ENCODE measurements around the gene CXCR6.

Gene CXCR6

DNA sequence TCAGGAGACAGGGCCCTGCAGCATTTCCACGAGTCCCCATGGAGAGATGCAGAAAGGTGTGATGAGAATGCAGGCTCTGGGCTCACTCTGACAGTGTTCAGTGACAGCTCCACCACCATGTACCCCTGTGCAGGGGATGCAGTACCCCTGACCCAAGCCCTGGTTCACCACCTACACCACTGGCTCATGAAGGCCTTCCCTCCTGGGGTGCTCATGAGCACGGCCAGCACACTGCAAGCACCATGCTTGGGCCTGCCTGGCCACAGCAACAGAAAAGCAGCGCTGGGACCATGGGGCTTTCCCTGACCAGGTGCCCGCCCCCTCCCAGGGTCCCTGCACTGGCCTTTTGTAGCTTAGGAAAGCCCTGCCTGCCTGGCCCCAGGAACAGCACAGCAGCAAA lies 6.2 kb downstream of the CXCR6 start:
- DNase-seq (ENCODE audit: low read depth) = no peak

DNA sequence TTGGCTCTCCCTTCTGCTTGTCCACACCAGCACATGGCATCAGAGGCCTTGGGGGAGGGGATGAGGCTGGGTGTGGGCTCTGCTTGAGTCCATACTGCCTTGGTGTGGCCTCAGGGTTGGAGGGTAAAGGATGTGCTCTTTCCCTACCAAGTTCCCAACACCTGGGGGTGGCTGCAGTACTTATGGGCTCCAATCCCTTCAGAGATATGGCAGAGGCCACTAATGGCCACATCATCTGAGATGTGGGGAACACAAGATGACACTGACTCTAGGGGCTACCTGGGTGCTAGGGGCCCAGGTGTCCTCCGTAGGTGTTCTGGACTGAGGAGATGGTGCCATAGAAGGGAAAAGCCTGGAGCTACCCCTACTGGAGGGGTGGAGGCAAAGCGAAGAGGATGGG lies 6.9 kb downstream of the CXCR6 start:
- no peak for DNase-seq (ENCODE audit: low read depth)

DNA sequence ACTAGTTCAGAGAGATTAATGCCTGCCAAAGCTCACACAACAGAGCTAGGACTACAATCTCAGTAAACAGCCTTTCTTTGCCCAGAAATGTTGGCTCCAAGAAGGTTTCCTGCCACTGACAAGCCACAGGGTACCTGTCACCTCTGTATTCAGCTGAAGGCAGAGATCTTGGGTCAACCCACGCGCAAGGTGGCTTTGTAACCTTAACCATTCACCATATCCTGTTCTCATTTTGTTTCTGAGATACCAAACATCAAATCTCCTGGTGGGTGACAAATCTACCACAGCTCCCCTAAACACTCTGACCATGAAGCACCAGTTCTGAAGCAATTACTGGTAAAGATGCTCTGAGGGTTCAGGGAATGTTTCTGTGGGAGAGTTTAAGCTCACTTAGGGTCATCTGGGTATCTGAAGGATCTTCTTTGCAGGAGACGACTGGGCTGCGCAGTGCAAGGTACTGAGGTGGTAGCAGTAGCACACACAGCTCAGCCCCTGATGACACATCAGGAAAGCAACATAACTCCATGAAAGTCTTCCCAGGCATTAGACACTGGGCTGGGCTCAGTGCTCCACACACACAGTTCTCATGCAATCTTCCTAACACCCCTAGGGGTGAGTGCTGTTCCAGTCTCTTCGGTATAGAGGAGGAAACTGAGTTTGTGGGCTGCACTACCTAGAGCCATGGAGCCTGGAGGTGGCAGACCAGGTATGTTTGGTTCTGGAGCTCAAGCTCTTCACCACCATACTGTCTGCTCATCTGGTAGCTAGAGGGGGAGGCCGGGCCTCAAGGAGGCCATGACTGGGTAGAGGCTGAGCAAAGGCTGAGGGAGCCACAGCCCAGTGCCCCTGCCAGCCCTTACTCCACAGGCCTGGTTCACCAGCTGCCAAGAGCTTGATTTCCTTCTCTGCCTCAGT lies 7.7 kb downstream of the CXCR6 start:
- no peak for DNase-seq (ENCODE audit: low read depth)

GRCh38 chr3:45951946-45952345 lies 8.7 kb downstream of the CXCR6 start:
- no peak for DNase-seq (ENCODE audit: low read depth)

- DNase-seq (ENCODE audit: low read depth) = no peak
Observed at GRCh38 chr3:45952456-45952855, 9.2 kb downstream of the CXCR6 start.

DNA sequence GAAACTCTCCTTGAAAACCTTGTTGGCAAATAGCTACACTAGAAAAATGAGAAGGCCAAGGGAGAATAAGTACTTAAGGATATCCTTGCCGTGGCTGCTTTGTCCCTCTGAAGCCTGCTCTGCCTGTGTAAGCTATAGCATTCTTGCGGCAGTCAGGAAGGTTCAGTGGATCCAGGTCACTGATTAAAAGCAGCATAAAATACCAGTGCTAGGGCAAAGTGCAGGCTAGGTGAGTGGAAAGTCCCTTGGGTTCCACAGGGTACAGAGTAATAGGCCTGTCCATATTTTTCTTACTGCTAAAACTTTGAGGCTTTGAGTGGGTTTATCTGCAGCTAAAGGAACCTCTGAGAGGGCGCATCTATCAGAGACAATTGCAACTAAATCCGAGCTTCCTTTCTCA lies 10.3 kb downstream of the CXCR6 start:
- DNase-seq (ENCODE audit: low read depth) = no peak

DNA sequence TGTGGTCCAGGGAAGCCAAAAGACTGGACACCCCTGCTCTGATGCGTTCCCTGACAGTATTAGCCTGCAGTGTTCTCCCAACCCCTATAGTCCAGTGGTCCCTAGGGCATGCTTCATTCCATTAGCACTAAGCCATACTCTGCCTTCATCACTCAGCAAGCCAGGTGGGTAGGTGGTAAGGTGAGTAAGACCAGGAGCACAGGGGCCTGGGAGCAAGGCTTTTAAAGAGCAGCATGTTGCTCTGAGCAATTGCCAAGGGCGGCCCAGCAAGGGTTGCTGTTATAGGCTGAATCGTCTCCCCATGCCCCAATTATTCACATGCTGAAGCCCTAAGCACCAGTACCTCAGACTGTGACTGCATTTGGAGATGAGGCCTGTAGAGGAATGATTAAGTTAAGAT lies 11.0 kb downstream of the CXCR6 start:
- no peak for DNase-seq (ENCODE audit: low read depth)

DNA sequence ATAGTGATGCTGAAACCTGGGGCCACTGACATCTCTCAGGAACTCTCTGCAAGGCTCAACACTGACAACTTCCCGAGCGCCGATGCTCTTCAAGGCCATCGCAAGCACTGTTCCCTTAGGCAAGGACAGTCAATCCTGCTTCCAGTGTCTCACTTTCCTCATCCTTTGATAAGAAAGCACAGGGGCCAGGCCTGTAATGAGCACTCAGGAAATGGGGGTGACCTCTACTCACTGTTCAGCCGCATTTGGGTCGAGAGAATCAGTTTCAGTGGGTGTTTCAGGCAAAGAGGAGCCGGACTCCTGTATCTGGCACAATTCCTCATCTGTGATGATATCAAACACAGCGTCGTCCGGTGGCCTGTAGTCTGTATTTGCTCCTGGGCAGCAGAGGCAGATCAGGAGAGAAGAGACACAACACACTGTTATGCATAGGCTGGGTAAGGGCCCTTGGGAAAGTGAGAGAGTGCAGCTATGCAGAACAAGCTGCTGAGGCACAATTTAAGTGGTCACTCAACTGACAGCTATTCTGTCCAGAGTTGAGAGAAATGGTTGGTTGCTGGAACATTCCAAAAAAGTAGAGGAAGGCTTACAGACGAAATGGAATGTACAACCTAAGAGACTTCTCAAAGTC lies 11.9 kb downstream of the CXCR6 start:
- no peak for DNase-seq (ENCODE audit: low read depth)

- DNase-seq (ENCODE audit: low read depth) = no peak
Observed at GRCh38 chr3:45955706-45956105, 12.4 kb downstream of the CXCR6 start.

DNA sequence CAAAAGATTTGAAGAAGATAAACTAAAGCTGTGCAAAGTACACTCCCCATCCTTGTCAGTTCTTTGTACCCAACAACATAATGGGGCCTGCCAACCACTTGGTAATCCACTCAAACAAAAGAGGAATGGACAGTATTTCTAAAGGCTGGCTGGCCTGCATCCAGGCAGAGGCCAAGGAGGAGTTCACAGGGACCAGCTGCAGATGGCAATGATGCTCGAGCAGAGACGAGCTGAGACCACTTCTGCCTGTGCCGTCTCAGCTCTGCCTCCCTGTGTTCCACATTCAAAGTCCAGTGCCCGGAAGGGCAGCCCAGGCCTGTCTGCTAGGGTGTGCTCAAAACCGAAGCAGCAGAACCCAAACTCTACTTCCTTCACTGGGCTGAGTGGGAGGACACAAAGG lies 14.3 kb downstream of the CXCR6 start:
- no peak for DNase-seq (ENCODE audit: low read depth)

DNA sequence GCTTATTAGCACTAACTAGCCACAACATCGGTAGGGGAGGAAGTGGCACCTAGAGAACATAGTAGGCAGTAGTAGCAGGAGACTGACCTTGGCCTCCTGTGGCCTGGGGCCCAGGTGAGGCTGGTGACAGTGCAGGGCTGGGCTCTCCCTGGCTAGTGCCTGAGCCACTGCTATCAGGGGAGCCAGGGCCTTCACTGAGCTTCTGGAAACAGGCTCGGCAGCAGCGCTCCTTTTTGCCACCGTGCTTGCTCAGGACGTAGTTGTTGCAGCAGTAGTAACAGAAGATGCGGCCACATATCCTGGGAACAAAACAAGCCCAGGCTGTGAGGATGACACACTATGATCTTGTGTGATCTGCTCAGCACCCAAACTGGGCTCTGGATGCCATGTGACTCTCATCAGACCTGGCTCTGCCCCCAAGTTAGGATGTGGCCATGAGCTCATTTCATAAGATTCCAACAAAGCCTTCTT lies 15.1 kb downstream of the CXCR6 start:
- DNase-seq (ENCODE audit: low read depth) = peak; percentile 91

GRCh38 chr3:45959201-45959600 lies 15.9 kb downstream of the CXCR6 start:
- DNase-seq (ENCODE audit: low read depth) = no peak

DNA sequence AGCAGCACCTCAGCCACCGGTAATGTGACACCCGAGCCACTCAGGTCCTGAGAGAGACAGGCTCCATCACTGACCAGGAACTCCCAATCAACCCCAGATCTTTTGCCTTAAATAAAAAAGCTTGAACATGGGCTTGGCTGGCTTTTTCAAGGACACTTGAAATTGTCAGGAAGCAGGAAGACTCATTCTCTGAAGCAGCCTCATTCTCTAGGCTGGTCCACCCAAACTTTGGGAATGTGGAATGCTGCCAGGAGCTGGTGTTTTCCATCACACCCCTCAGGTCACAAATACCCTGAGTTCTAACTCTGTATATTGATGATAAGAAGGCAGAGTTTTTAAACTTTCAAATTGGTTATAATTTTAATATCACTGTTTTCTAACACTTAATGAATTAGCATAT lies 17.0 kb downstream of the CXCR6 start:
- DNase-seq (ENCODE audit: low read depth) = no peak

GRCh38 chr3:45962033-45962432 lies 18.8 kb downstream of the CXCR6 start:
- no peak for DNase-seq (ENCODE audit: low read depth)

GRCh38 chr3:45964139-45964538 lies 20.9 kb downstream of the CXCR6 start:
- no peak for DNase-seq (ENCODE audit: low read depth)

DNA sequence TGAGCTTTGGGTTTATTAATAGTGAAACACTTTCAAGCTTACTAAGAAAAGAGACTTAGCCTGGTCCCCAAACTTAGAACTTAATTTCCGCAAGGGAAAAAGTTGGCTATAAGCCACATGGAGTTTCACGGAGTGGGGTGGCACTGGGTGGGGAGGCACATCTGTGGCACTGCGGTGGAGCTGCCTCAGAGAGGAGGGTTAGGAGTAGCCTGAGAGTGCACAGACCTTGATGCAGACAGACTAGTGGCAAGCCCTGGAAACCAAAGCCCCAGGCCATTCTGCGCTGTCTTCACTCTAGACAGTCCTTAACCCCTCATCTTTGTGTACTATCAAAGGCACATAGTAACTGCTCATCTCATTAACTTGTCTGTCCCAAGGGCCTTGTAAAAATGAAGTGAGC lies 22.0 kb downstream of the CXCR6 start:
- DNase-seq (ENCODE audit: low read depth) = no peak

DNA sequence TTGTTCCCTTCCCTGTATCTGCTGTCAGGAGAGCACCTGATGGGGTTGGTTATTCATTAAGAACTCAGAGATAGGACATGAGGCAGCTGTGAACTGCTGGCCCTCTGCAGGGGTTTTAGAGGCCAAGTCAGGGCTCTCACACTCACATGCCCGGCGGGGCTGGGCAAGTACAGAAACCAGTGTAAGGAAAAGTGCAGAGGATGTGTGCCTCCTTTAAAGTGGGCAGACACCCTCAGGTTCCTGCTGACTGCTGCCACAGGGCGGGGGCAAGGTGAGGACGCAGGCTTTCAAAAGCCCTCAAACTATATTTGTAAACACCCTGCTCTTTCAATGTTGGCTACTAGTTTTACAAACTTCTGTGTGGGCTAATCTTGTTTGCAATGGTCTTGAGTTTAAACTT lies 22.4 kb downstream of the CXCR6 start:
- no peak for DNase-seq (ENCODE audit: low read depth)

DNA sequence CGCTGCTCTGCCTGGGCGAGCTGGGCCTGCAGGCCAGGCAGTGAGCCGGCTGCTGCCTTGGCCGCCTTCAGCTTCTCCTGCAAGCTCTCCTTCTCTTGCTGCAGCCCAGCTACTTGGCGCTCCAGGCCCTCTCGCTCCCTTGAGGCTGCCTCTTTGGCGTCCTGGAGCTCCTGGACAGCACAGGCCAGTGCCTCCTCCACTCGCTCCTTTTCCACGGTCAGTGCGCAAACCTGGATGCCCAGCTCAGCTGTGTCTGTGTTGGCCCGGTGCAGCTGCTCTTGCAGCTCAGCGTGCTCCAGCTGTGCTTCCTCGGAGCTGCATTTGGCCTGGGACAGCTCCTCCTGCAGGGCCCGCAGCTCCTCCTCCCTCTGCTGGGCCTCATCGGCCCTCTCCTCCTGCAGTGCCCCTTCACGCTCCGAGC lies 23.1 kb downstream of the CXCR6 start:
- DNase-seq (ENCODE audit: low read depth) = no peak

DNA sequence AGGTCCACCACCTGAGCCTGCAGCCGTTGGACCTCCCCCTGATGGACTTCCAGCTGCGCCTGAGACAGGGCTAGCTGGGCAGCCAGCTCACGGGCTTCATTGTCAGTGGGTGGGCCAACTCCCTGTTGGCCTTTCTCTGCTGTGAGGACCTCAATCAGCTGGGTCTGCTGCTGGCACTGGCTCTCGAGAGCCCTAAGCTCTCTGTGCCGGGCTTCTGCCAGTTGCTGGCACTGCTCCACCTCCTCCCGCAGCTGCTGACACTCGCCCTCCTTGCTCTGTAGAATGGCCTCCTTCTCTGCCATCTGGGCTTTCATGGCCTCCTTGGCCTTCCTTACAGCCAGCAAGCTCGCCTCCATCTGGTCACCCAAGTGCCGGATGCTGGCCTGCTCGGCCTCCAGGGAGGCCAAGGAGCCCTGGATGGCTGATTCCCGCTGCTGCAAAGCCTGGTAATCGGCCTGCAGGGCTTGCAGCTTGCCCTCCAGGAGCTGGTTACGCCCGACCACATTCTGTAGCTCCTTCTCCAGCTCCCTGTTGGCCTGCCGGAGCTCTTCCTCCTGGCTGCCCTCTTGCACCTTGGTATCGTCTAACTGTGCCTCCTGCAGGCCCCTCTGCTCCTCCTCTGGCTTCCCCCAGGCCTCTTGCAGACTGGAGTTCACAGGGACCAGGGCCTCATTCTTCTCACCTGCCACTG lies 23.8 kb downstream of the CXCR6 start:
- no peak for DNase-seq (ENCODE audit: low read depth)

DNA sequence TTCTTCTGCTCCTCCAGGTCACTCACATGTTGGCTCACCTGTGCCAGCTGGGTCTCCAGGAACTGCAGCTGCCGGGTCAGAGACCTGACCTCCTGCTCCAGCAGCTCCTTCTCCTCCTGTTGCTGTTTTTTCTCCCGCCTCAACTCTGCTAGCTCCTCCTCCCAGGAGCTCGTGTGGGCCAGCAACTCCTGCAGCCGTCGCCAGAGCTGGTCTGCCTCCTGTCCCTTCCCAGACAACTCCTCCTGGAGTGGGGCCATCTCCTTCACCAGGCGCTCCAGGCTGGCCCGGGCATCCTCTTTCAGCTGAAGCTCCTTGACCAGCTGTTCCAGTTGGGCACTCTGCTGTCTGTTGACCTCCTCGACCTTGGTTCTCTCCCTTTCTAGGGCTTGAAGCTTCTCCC lies 24.5 kb downstream of the CXCR6 start:
- DNase-seq (ENCODE audit: low read depth) = no peak

DNA sequence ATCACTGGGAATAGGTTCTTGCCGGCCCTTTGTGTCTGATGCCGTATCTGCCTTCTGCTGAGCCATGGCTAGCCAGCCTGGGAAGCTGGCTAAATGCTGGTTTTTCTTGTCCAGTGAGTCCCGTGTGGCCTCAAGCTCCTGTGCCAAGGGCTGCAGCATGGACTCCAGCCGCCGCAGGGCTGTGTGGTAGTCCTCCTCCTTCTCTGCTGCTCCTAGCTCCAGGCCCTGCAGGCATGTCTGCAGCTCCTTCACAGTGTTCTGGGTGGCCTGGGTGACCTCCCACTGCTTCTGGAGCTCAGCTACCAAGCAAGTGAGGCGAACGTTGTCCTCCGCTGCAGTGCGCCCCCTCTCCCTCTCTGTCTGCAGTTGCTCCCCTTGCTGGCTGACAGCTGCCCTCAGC lies 24.9 kb downstream of the CXCR6 start:
- DNase-seq (ENCODE audit: low read depth) = no peak

- peak; percentile 33 for DNase-seq (ENCODE audit: low read depth)
Observed at GRCh38 chr3:45968706-45969105, 25.4 kb downstream of the CXCR6 start.

DNA sequence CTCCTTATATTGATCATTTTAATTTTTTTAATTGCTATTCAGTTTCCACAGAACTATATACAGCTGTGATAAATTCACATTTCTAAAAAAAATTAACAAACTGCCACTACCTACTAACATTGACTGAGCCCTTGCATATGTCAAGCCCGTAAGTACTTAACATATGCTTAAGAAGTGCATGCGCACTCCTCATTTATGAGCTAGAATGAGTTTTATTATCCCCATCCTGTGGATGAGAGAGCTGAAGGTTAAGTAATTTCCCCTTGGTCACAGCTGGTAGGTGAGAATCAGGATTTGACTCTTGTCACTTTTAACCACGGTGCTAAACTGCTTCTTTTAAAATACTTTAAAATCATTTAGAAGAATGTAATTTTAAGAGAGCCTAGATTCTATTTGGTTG lies 25.9 kb downstream of the CXCR6 start:
- no peak for DNase-seq (ENCODE audit: low read depth)

Measured in GM04504 (cell line).